Right lobe of liver (tissue), 6 donors: Measurements from ENCODE around the gene PLCB2. TPM values are rescaled to one million over a fixed set of nuclear protein-coding genes. Genes with fewer than 3 reads are reported as not detected.

Experiments
- ATAC-seq, 4 donors: fragments of 200-7000 bp; cut with Tn5 transposase; one replicate each; pipeline ENCODE4 v1.9.1; 2020; ENCODE audit warnings: mild to moderate bottlenecking in 4 of 4, moderate library complexity in 4 of 4
- DNase-seq, 3 donors: peaks; one replicate each; pipeline ENCODE4 v3.0.0-alpha.2; 2020
- H3K27ac ChIP-seq, 3 donors: fragments of 200-600 bp; one replicate each; pipeline ENCODE4 v1.8.0; 2022
- H3K27me3 ChIP-seq, 2 donors: fragments of 200-600 bp; one replicate each; pipeline ENCODE4 v1.8.0; 2022
- H3K36me3 ChIP-seq, 4 donors: fragments of 200-600 bp; sonication (generic) in 1 of 4; one replicate each; pipeline versions ENCODE4 v1.5.1 to v1.8.0; 2017 to 2022; ENCODE audit warnings: control low read depth in 1 of 4
- H3K4me1 ChIP-seq, 4 donors: fragments of 200-600 bp; sonication (generic) in 1 of 4; one replicate each; pipeline versions ENCODE4 v1.5.1 to v1.8.0; 2017 to 2022; ENCODE audit warnings: control low read depth in 1 of 4
- H3K4me3 ChIP-seq, 3 donors: fragments of 200-600 bp; one replicate each; pipeline ENCODE4 v1.8.0; 2022
- H3K9me3 ChIP-seq, 4 donors: fragments of 200-600 bp; sonication (generic) in 1 of 4; one replicate each; pipeline versions ENCODE4 v1.5.1 to v1.8.0; 2017 to 2022; ENCODE audit warnings: control low read depth in 1 of 4
- CTCF ChIP-seq, 4 donors: fragments of 200-600 bp in 3 of 4; fragments of 450-650 bp in 1 of 4; IDR thresholded peaks; one replicate each; pipeline versions ENCODE4 v1.5.1 to v1.8.0; 2016 to 2022; ENCODE audit warnings: antibody characterized with exemption in 4 of 4, mild to moderate bottlenecking in 2 of 4
- POLR2A ChIP-seq: fragments of 450-650 bp; IDR thresholded peaks from one replicate; pipeline ENCODE4 v1.6.1; 2017; ENCODE audit warnings: antibody characterized with exemption, mild to moderate bottlenecking
- WGBS: methylation state at CpG from one replicate; pipeline ENCODE4 v1.1.6; 2018; ENCODE audit warnings: low coverage, low lambda C conversion rate; ENCODE audit not compliant: insufficient coverage; ENCODE audit errors: missing lambda C conversion rate; 5-methylcytosine and 5-hydroxymethylcytosine counted together
- intact Hi-C, 2 donors: fragments of 100-400 bp; cut with DNase I; formaldehyde crosslinking; loops; one replicate each; pipeline versions ENCODE4 v1.11.2 to v1.14.1; 2022
- total RNA-seq, 6 experiments: library from RNA; depleted of rRNA in 2 of 6; stranded (reverse); fragments of >200 nt in 2 of 6; fragmentation: NEBNext Ultra II Directional in 3 of 6; extraction: Animal tissue kit (Norgen Biotek cat#: 25700) in 3 of 6; gene quantifications; one replicate each; pipeline versions ENCODE4 v1.1.0 to v1.2.4, GENCODE V29; 2016 to 2023
- donor health status: DM: no; HTN: yes; CAD: no.
- donor health status: DM: no; HTN: no; CAD: no.
- donor health status: DM: no; HTN: no; CAD: no.
- donor health status: DM: no; HTN: yes; CAD: no.
- donor health status: DM: no; HTN: yes; CAD: no.

Gene PLCB2
- total RNA-seq, 6 experiments from 2014 or later, result 5.0 to 18.0 (median 7.2) TPM

DNA sequence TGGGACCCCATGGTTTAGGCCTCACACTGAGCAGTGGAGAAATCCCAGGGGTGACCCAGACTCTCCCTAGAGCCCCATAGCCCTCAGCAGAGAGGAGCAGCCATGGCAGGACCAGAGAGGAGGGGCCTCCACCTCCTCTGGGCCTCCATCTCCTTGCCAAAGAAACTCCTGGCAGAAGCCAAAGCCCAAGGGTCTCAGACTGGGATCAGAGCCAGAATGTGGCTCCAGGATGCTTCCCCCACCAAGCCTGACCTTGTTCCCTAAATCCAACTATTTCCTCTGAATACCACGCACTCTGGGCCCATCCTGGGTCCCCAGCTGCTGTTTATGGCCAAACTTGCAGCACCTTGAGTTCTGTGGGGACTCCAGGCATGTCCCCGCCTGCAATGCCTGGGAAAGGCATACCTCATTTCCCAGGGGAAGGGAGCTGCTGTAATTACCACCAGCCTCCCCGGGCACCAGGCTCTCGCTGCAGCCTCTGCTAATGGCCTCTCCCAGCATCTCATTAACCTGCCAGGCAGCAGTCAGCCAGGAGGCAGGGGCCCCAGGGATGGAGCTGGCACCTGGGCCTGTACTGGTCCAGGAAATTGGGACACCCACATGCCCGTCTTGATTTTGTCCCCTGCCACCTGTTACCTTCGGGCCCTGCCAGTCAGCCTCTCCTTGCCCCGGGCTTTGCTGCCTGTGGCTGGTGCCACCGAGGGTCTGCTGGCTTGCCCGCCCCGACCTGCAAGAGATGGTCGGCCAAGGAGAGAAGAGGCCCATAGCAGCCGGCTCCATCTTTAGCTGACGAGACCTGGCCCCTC lies 28.4 kb upstream of the PLCB2 start:
- ATAC-seq (no peak), DNase-seq (no peak)
- WGBS, result no CpG with 5 or more reads among the region's 13 CpGs
- no peaks in the 10 kb centered on the region for H3K27me3 ChIP-seq
- no peaks in the 10 kb centered on the region for H3K9me3 ChIP-seq
- no peaks in the 10 kb centered on the region for H3K36me3 ChIP-seq
- intact Hi-C loops, result no loop called here
- no peak overlapping the region for H3K4me3 ChIP-seq
- H3K27ac ChIP-seq, result no peak overlapping the region
- TF ChIP-seq POLR2A (no peak), CTCF (IDR thresholded peaks at IDR 0.05) (no peak)
- peaks cover 0 to 22% (median 8%) of the 10 kb centered on the region in 4 donors for H3K4me1 ChIP-seq

GRCh38 chr15:40334941-40335795 lies 27.4 kb upstream of the PLCB2 start:
- ATAC-seq (peak in 2 of 4 donors; percentile 3 to 17), DNase-seq (no peak)
- Histone ChIP-seq H3K27ac (peak overlapping the region in 2 of 3 donors; percentile 68 to 71), H3K9me3 (no peaks in the 10 kb centered on the region), H3K27me3 (no peaks in the 10 kb centered on the region), H3K4me1 (peaks cover 0 to 13% (median 3%) of the 10 kb centered on the region in 4 donors), H3K4me3 (no peak overlapping the region), H3K36me3 (no peaks in the 10 kb centered on the region)
- 72% methylated on average over 10 of the region's 26 CpGs for whole genome bisulfite sequencing
- TF ChIP-seq CTCF (IDR thresholded peaks at IDR 0.05) (no peak), POLR2A (no peak)
- intact Hi-C loops, result no loop called here

GRCh38 chr15:40334541-40334940 lies 26.8 kb upstream of the PLCB2 start:
- Histone ChIP-seq H3K4me1 (peaks cover 0 to 7% (median under 1%) of the 10 kb centered on the region in 4 donors), H3K4me3 (no peak overlapping the region), H3K36me3 (no peaks in the 10 kb centered on the region), H3K27ac (peak overlapping the region; percentile 25 to 71 (median 68)), H3K27me3 (no peaks in the 10 kb centered on the region), H3K9me3 (no peaks in the 10 kb centered on the region)
- ATAC-seq, result no peak
- 38% methylated on average over 1 of the region's 3 CpGs for WGBS
- intact Hi-C loops, result no loop called here
- no peak for DNase-seq
- TF ChIP-seq POLR2A, result no peak
- no peak for TF ChIP-seq CTCF (IDR thresholded peaks at IDR 0.05)

GRCh38 chr15:40333922-40334492 lies 26.3 kb upstream of the PLCB2 start:
- no peaks in the 10 kb centered on the region for H3K27me3 ChIP-seq
- TF ChIP-seq CTCF (IDR thresholded peaks at IDR 0.05), result no peak
- TF ChIP-seq POLR2A, result no peak
- H3K27ac ChIP-seq, result peak overlapping the region; percentile 25 to 79 (median 71)
- peaks cover 0 to 5% (median 0%) of the 10 kb centered on the region in 4 donors for H3K4me1 ChIP-seq
- H3K9me3 ChIP-seq, result no peaks in the 10 kb centered on the region
- DNase-seq (peak in 2 of 3 donors; percentile 72 to 77), ATAC-seq (peak; percentile 60 to 71 (median 70))
- WGBS, result 50% methylated on average over 10 of the region's 12 CpGs
- H3K4me3 ChIP-seq, result no peak overlapping the region
- H3K36me3 ChIP-seq, result no peaks in the 10 kb centered on the region
- intact Hi-C loops, result no loop called here
